Stimulated activated CD8-positive, alpha-beta memory T cell treated with anti-CD3 and anti-CD28 coated beads, Interleukin-7, amount 100 ng/mL, for 4 hours (primary cell): ENCODE results near the gene OSER1.

Experiments
- DNase-seq, 2 donors: peaks; one replicate each; pipeline ENCODE4 v3.0.0-alpha.2; 2020; ENCODE audit warnings: low read depth in 2 of 2

OSER1 gene

GRCh38 chr20:44174996-44175765 lies 35.4 kb downstream of the OSER1 start:
- no peak for DNase-seq

GRCh38 chr20:44173846-44174245 lies 36.7 kb downstream of the OSER1 start:
- no peak for DNase-seq

- no peak for DNase-seq
These were observed 37.5 kb downstream of the OSER1 start for GRCh38 chr20:44173116-44173515.

GRCh38 chr20:44172572-44172950 lies 38.0 kb downstream of the OSER1 start:
- no peak for DNase-seq

- no peak for DNase-seq
These were observed 38.6 kb downstream of the OSER1 start for GRCh38 chr20:44171775-44172571.

- DNase-seq, result no peak
These were observed 39.7 kb downstream of the OSER1 start for GRCh38 chr20:44170816-44171410.

GRCh38 chr20:44167736-44168135 lies 42.8 kb downstream of the OSER1 start:
- no peak for DNase-seq

- no peak for DNase-seq
These were observed 44.1 kb downstream of the OSER1 start for GRCh38 chr20:44166477-44166876.

GRCh38 chr20:44166008-44166407 lies 44.6 kb downstream of the OSER1 start:
- no peak for DNase-seq

GRCh38 chr20:44160133-44160532 lies 50.4 kb downstream of the OSER1 start:
- DNase-seq, result no peak

- no peak for DNase-seq
These were observed 50.9 kb downstream of the OSER1 start for GRCh38 chr20:44159711-44160110.

- no peak for DNase-seq
These were observed 51.4 kb downstream of the OSER1 start for GRCh38 chr20:44159125-44159524.

GRCh38 chr20:44157061-44157460 lies 53.5 kb downstream of the OSER1 start:
- no peak for DNase-seq

- DNase-seq, result no peak
These were observed 56.0 kb downstream of the OSER1 start for GRCh38 chr20:44154521-44155001.

- DNase-seq, result no peak
These were observed 56.9 kb downstream of the OSER1 start for GRCh38 chr20:44153636-44154043.

- DNase-seq, result no peak
These were observed 58.8 kb downstream of the OSER1 start for GRCh38 chr20:44151621-44152416.

- no peak for DNase-seq
These were observed 64.3 kb downstream of the OSER1 start for GRCh38 chr20:44146272-44146671.
